ENCODE results near the gene ARL6IP6.
"Not testable (repeated sequence)": the region's sequence is repeated elsewhere in the genome, so short reads cannot be mapped to it uniquely, and the experiment has no call there.

Gene ARL6IP6

DNA sequence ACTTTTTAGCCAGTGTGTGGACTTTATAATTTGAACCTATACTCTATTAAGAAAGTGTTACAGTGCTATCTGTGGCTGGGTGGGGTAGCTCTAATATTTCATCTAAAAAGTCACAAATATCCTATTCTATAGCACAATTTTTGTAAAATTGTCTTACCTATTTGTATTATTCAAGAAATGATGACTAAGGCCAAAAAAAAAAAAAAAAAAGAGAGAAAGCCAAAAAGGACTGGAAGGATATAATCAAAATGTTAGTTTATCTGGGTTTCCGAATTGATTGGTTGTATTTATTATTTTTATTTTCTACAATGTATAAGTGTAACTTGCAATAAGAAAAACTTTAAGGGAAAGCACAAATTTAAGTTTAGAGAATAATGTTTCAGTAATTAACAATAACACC lies 5.5 kb downstream of the ARL6IP6 start:
- no peak for DNase-seq

DNA sequence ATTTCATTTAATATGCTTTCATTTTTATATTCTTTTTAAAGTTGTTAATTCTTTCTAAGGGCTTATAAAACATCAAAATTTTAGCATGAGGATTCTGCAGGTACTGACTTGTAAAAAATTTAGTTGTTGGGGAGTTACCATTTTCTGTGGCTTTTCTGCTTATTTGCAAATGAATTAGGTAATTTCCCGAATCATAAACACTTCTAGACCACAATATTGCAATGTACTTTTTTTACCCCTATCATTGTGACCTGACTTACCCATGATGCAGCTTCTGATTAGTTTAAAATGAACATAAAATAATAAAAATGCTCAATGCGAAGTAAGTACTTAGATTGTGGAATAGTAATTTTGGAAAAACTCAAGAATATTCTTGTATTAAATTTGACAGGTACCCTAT lies 11.4 kb downstream of the ARL6IP6 start:
- DNase-seq: no peak

DNA sequence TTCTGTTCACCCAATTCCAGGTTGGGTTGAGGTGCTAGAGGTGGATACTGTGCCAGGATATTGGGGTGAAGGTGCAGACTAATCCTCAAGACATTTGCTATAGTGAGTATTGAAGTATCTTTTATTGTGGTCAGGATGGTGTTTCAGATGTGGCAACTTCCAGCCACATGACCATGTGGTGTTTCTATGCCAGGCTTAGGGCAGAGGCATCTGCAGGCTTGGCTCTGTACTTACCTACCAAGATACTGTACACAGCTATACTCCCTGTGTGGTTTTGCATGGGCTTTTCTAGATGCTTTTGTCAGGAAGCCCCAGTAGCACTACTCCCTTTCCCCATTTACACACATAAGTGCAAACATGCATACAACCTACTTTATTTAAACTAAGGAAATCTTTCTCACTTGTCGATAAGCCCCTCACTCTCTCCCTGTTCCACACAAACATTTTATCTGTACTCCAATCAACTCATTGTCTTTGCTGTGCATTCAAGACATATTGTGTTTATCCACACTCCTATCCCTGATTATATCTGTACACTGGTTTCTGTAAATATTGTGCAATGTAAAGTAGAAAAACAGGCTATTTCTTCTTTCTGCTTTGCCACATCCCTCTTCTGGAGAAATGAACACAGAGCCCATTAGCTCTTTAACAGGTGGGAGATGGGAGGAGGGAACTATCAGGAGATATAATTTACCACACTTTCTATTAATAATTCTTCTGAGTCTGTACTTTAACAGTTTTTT lies 12.3 kb downstream of the ARL6IP6 start:
- DNase-seq: no peak

DNA sequence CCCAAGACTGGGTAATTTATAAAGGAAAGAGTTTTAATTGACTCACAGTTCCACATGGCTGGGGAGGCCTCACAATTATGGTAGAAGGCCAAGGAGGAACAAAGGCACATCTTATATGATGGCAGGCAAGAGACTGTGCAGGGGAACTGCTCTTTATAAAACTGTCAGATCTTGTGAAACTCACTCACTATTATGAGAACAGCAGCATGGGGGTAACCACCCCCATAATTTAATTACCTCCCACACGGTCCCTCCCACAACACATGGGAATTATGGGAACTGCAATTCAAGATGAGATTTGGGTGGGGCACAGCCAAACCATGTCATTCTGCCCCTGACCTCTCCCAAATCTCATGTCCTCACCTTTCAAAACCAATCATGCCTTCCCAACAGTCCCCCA lies 19.1 kb downstream of the ARL6IP6 start:
- not testable (repeated sequence) for DNase-seq

DNA sequence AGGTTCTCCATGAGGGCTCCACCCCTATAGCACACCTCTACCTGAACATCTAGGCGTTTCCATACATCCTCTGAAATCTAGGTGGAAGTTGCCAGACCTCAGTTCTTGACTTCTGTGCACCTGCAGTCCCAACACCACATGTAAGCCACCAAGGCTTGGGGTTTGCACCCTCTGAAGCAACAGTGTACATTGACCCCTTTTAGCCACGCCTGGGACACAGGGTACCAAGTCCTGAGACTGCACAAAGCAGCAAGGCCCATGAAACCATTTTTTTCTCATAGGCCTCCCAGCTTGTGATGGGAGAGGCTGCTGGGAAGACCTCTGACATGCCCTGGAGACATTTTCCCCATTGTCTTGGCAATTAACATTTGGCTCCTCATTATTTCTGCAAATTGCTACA lies 20.0 kb downstream of the ARL6IP6 start:
- DNase-seq: no peak

DNA sequence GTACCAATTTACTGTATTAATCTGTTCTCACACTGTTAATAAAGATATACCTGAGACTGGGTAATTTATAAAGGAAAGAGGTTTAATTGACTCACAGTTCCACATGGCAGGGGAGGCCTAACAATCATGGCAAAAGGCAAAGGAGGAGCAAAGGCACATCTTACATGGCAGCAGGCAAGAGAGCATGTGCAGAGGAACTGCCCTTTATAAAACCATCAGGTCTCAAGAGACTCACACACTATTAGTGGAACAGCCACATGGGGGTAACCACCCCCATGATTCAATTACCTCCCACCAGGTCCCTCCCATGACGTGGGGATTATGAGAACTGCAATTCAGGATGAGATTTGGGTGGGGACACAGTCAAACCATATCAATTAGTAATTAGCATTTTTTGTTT lies 21.3 kb downstream of the ARL6IP6 start:
- DNase-seq: not testable (repeated sequence)

DNA sequence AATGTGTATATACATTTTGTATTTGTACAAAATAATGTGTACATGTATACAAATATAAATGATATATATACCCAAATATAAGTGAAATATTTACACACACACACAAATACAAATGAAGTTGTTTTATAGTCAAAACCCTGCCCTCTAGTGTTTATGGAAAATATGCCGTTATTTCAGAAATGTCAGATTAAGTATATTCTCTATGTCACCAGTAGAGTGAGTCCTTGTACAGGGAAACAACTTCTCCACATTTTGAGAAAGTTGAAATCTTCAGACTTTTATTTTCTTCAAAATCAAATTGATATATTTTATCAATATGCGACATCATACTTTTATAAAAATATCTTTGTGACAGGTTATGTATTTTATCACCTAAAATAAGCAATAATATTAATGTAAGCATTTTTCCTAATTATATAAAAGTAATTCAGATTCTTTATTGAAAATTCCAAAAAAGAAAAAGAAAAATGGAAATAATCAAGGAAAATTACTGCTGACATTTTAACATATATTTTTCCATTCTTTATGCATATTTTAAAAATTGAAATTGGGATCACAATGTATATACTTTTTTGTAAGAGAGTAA lies 22.4 kb downstream of the ARL6IP6 start:
- peak; percentile 45 for DNase-seq

DNA sequence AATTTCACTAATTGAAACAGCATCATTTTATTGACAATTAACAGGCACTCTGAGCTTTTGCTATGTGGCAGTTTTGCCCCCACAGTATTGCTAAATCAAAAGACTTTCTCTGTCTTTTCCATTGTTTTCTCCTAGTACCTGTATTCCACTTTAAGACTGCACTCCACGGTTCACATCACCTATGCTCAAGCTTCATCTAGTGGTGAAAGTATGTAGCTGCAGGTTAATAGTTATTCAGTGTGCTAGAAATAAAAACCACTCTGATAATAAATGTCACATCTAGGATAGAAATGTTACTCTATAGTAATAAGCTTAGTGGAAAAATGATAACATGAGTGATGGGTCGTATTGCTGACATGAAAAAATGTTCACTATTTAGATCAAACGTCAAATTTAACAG lies 24.6 kb downstream of the ARL6IP6 start:
- DNase-seq: no peak

DNA sequence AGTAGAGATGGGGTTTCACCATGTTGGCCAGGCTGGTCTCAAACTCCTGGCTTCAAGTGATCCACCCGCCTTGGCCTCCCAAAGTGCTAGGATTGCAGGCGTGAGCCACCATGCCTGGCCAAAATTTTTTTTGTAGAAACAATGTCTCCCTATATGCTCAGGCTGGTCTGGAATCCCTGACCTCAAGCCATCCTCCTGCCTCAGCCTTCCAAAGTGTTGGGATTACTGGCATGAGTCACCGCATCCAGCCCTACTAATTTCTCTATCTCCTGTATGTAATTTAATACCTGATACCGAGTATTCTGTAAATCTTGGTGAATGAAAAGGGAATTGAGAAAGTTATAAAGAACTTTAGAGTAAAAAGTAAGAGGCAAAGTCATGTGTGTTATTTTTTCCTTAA lies 29.3 kb downstream of the ARL6IP6 start:
- DNase-seq: not testable (repeated sequence)

DNA sequence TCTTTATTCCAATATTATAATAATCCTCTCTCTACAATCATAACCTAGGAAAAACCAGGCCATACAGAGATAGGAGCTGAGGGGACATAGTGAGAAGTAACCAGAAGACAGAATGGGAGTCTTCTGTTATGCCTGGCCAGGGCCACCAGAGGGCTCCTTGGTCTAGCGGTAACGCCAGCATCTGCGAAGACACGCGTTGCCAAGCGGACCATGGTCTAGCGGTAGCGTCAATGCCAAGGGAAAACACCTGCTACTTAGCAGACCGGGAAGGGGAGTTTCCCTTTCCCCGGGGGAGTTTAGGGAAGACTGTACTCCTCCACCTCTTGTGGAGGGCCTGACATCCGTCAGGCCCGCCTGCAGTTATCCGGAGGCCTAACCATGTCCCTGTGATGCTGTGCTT lies 36.6 kb downstream of the ARL6IP6 start:
- DNase-seq: no peak

DNA sequence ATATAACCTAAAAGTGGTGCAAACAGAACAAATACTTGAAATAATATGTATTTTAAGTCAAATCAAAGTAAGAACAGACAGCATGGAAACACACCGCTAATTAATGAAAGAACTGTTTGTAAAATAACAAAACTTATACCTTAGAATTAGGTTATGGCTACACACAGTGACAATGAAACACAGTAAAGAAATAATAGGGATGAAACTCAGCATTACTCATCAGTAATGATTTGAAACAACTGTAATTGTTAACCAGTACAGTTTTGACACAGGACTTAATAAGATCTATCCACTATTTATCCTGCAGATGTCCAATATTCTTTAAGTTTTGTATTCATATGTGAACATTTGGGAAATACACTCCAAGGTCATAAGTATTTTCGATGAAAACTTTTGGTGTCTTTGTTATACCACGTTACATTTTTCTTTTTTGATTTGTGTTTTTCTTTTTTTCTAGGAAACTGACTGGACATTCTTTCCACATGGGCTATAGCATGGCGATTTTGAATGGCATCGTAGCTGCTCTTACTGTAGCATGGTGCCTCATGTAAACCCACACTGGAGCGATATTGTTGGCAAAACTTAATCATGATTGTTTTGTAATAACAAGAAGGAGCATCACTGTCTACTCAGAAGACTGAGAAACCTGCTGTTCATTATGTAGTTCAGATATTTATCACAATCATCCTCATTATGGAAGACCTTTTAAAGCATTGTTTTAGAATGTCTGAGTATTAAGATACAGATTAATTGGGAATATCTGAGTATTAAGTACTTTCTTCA lies 41.1 kb downstream of the ARL6IP6 start:
- DNase-seq: no peak

DNA sequence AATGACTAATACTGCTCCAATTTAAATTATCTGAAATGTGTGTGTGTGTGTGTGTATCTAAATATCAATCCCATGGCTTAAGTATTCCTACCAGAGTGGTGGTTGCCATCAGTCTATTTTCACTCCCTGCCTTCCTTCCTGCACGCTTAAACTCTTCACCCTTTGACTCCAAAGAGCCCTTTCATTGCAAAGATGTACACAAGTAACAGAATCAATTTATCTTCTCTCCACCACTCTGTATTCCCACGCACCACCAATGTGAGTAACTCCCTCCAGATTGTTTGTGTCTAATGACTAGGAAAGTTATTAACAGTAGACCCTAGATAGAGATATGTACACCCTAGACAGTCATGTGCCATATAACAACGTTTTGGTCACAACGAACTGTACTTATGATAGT lies 42.8 kb downstream of the ARL6IP6 start:
- no peak for DNase-seq

DNA sequence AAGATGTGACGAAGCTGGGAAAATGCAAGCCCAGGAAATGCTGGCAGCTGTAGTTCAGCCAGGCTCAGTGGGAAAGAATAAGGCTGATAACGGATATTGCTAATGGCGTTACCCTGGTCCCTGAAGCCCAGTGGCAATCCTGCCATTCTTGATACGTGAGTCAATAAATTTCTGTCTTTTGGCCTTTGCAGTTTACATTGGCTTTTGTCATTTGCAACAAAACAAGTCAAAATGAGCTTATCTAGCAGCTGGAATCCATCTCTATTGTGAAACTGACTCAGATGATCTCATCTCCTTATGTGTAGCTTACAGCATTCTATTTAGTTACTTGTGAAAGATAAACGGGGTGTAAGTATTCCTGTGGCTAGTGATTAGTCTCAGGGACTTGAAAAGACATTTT lies 43.8 kb downstream of the ARL6IP6 start:
- no peak for DNase-seq

DNA sequence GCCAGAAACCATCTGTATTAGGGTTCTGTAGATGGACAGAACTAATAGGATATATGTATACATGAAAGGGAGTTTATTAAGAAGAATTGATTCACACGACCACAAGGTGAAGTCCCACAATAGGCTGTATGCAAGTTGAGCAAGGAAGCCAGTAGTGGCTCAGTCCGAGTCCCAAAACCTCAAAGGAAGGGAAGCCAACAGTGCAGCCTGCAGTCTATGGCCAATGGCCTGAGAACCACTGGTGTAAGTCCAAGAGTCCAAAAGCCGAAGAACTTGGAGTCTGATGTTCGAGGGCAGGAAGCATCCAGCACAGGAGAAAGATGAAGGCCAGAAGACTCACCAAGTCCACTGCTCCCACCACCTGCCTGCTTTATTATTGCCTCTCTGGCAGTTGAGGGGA lies 44.8 kb downstream of the ARL6IP6 start:
- not testable (repeated sequence) for DNase-seq

DNA sequence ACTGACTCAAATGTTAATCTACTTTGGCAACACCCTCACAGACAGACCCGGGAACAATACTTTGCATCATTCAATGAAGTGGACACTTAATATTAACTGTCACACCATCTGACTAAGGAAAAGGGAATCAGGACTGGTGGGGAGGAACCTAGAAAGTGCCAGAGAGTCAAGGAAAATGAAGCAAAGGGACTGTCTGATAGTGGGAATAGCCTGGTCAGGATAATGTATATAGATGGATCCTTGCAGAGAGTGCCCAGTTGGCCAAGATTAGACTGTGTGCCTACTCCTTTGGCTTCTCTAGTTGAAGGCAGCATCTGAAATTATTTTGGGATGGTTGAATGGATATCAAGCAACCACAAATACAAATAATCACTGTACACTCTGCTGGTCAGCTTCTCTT lies 45.2 kb downstream of the ARL6IP6 start:
- DNase-seq: no peak

DNA sequence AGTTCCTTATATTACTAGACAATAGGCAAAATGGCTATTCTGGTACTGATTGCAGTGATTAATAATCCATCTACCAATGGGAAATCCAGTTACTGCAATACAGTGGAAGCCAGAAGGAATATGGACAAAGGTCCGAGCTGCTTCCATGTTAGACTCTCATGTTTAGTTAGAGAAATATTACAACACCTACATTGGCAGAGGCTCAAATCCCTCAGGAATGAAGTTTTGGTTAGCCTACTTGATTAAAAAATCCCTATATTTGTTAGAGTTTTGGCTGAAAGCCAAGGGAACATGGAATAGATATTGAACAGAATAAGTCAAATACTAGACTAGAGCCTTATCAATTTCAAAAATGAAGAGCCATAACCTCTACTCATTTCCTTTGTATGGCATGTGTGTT lies 48.5 kb downstream of the ARL6IP6 start:
- no peak for DNase-seq

DNA sequence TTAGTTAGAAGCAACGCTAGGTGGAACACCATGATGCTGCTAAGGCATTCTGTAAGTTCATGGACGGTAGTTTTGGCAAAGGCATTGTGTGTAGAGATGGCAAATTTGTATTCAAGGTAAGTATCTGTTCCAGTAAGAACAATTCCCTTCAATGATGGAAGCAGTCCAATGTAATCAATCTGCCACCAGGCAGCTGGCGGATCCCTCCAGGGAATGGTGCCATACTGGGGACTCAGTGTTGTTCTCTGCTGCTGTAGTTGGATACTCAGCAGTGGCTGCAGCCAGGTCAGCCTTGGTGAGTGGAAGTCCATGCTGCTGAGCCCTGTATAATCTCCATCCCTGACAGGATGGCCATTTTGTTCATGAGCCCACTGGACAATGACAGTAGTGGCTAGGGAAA lies 62.8 kb downstream of the ARL6IP6 start:
- peak; percentile 39 for DNase-seq

DNA sequence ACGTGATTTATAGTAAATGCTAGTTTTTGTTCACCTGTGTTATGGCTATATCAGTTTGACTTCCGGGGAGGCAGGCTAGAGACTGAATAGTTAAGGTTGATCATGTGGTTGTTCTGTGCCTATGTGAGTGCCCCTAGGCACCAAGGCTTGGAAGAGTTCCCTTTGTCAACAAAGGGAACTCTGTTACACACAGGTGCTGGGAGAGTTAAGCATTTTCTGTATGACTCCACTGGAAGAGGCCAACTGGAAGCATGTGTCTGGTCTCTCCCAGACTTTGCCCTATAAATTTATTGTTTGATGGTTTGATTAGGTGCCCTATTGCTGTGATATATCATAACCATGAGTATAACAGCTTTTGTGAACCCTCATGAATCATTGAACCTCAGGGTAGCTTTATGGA lies 63.8 kb downstream of the ARL6IP6 start:
- DNase-seq: no peak

DNA sequence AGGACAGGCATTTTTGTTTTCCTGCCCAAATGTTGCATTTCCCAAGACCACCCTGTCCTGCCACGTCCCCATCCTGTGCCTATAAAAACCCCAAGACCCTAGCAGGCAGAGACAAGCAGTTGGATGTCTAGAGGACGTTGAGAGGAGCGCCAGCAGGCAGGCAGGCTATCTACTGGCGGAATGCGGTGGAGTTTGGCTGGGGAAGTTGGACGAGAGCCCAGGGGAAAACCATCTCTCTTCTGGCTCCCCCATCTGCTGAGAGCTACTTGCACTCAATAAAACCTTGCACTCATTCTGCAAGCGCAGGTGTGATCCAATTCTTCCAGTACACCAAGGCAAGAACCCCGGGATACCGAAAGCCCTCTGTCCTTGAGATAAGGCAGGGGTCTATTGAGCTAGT lies 72.5 kb downstream of the ARL6IP6 start:
- no peak for DNase-seq

DNA sequence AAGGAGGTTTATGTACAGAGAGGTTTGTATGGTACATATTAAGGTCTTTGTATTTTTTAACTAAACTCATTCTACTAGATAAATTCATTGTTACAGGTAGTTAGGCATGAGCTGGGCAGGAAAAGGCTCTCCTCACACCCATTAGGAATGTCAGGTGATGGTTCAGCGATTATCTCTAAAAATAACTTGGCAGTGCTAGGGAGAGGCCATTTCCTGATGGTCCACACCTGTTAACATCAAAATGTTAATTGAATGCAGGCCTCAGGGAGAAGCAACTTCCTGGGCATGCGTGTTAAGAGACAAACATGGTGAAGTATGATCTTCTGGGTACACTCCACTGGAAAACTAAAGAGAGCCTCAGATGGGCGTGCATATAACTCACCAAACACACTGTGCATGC lies 73.6 kb downstream of the ARL6IP6 start:
- DNase-seq: no peak

DNA sequence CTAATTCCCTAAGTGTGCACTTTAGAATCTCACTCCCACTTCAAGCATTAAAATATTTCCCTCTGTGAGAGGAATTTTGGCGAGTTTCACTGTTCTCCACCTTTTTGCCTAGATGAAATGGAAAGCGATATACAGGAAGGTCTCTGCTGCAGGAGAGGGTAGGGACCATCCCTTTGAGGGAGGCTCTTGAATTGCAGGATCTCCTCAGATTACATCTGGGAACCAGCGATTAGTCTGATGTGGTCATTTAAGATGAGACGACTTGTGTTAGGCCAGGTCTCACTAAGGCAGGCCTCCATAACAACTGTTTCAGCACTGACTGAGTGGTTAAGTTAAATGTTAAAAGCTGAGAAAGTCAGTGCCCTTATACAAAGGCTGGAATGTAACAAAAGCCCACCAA lies 74.6 kb downstream of the ARL6IP6 start:
- no peak for DNase-seq

DNA sequence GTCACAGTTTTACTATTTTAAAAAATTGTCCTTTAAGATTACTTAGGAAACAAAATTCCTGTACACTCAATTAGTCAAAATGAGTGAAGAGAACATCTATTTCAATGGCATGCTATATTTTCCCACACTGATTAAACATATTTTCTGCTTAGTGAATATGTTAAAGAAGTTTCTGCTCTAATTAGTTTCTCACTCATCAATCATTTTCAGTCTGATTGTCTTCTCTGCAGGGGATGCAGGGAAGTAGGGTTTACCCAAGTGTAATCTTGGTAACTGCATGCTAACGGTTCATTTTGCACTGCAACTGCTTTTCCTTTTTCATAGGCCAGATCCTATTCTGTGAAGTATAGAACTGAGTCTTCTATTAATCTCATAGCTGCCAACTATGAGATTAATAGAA lies 78.5 kb downstream of the ARL6IP6 start:
- DNase-seq: no peak

DNA sequence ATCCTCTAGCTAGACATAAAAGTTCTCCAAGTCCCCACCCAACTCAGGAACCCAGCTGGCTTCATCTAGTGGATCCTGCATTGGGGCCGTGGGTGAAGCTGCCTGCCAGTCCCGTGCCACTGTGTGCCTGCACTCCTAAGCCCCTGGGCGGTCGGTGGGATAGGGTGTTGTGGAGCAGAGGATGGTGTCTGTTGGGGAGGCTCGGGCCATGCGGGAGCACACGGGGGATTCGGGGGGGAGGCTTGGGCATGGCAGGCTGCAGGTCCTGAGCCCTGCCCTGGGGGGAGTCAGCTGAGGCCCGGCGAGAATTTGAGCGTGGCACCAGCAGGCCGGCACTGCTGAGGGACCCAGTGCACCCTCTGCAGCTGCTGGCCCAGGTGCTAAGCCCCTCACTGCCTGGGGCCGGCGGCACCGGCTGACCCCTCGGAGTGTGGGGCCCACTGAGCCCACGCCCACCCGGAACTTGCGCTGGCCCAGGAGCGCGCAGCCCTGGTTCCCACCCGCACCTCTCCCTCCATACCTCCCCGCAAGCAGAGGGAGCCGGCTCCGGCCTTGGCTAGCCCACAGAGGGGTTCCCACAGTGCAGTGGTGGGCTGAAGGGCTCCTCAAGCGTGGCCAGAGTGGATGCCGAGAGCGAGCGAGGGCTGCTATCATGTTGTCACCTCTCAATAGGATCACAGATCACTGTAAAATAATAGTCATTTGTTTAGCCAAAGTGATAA lies 86.4 kb downstream of the ARL6IP6 start:
- no peak for DNase-seq

DNA sequence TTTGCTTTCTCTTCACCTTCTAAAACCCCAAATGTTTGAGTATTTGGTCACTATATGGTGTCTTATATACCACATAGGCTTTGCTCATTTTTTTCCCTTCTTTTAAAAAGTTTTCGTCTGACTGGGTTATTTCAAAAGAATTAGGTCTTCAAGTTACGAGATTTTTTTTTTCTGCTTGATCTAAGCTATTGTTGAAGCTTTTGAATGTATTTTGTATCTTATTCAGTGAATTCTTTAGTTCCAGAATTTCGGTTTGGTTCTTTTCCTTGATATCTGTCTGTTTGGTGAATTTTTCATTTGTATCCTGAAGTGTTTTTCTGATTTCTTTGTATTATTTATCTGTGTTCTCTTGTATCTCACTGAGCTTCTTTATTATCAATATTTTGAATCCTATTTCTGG lies 93.5 kb downstream of the ARL6IP6 start:
- DNase-seq: no peak
